Caco-2 (cell line): Measurements from ENCODE around the gene CIT. TPM values are rescaled to one million over a fixed set of nuclear protein-coding genes. Genes with fewer than 3 reads are reported as not detected.
A peak's percentile ranks its signal among the peaks of the same experiment; 100 is the strongest.

Source experiments
- BruUV-seq: library from RNA; stranded (reverse); fragments of 400-500 nt; replicated peaks from 2 replicates; lab custom pipeline; 2021; lab: Mats Ljungman, UMichigan
- CTCF ChIA-PET: fragments of 300-600 bp; sonication (Branson Sonifier 250); formaldehyde crosslinking; loops from one replicate; lab custom pipeline; 2022; ENCODE audit warnings: antibody characterized with exemption; lab: Charles Lee
- POLR2A ChIA-PET: fragments of 300-600 bp; sonication (Branson Sonifier 250); formaldehyde crosslinking; loops from one replicate; lab custom pipeline; 2022; ENCODE audit warnings: antibody characterized with exemption; lab: Charles Lee
- DNase-seq, 2 experiments: peaks; one replicate each; pipeline versions ENCODE4 v3.0.0 to v3.0.0-alpha.2; 2020 to 2022
- H3K27me3 ChIP-seq: replicated peaks from 2 replicates; pipeline ENCODE4 v1.6.0; 2011; ENCODE audit warnings: low read length; ENCODE audit not compliant: control insufficient read depth, insufficient read depth
- H3K36me3 ChIP-seq: 2 replicates; pipeline ENCODE4 v1.5.1; 2011; ENCODE audit warnings: low read length; ENCODE audit not compliant: control insufficient read depth, insufficient read depth
- H3K4me1 ChIP-seq: fragments of 250-450 bp; sonication (Bioruptor Pico); 2 replicates; pipeline ENCODE4 v1.5.1; 2020; ENCODE audit warnings: mild to moderate bottlenecking
- H3K4me3 ChIP-seq: 2 replicates; pipeline ENCODE4 v1.5.1; 2011; ENCODE audit warnings: low read depth, mild to moderate bottlenecking, control low read depth, low read length
- H3K9me3 ChIP-seq: fragments of 250-450 bp; sonication (Bioruptor Pico); 2 replicates; pipeline ENCODE4 v1.5.1; 2020; ENCODE audit warnings: mild to moderate bottlenecking, moderate library complexity
- H3K27ac Mint-ChIP-seq: one replicate; pipeline ENCODE4 v1.8.0; 2022; ENCODE audit warnings: mixed read lengths; ENCODE audit not compliant: unreplicated experiment
- H3K27me3 Mint-ChIP-seq: one replicate; pipeline ENCODE4 v1.8.0; 2022; ENCODE audit warnings: mixed read lengths; ENCODE audit not compliant: insufficient read depth, unreplicated experiment
- H3K36me3 Mint-ChIP-seq: one replicate; pipeline ENCODE4 v1.8.0; 2022; ENCODE audit warnings: mild to moderate bottlenecking, mixed read lengths; ENCODE audit not compliant: insufficient read depth, unreplicated experiment
- H3K4me1 Mint-ChIP-seq: one replicate; pipeline ENCODE4 v1.8.0; 2022; ENCODE audit warnings: low read depth, mixed read lengths; ENCODE audit not compliant: unreplicated experiment
- H3K4me3 Mint-ChIP-seq: one replicate; pipeline ENCODE4 v1.8.0; 2022; ENCODE audit warnings: mild to moderate bottlenecking, moderate library complexity, mixed read lengths; ENCODE audit not compliant: unreplicated experiment
- H3K9me3 Mint-ChIP-seq: one replicate; pipeline ENCODE4 v1.8.0; 2022; ENCODE audit warnings: mixed read lengths; ENCODE audit not compliant: unreplicated experiment
- intact Hi-C: fragments of 100-400 bp; cut with micrococcal nuclease; formaldehyde crosslinking; loops from one replicate; pipeline ENCODE4 v1.10.0; 2022; ENCODE audit not compliant: unreplicated experiment
- total RNA-seq: library from RNA; stranded (reverse); gene quantifications from 2 replicates; pipeline ENCODE4 v1.2.3, GENCODE V29; 2022
- TF ChIP-seq, protein P1 (sequence below), 2 experiments: fragments of 200-600 bp in 1 of 2; IDR thresholded peaks; 1 replicate in 1 of 2; 2 replicates in 1 of 2; pipeline versions ENCODE4 v1.5.1 to v1.8.0; 2011 to 2022; ENCODE audit warnings: antibody characterized with exemption in 1 of 2, control low read depth in 1 of 2, inconsistent platforms in 1 of 2, low read depth in 1 of 2, low read length in 1 of 2, mild to moderate bottlenecking in 1 of 2, moderate library complexity in 1 of 2; ENCODE audit not compliant: insufficient read depth in 1 of 2, severe bottlenecking in 1 of 2, unreplicated experiment in 1 of 2

CIT gene
- total RNA-seq, 1 experiment from 2014 or later = 55.9 TPM

DNA sequence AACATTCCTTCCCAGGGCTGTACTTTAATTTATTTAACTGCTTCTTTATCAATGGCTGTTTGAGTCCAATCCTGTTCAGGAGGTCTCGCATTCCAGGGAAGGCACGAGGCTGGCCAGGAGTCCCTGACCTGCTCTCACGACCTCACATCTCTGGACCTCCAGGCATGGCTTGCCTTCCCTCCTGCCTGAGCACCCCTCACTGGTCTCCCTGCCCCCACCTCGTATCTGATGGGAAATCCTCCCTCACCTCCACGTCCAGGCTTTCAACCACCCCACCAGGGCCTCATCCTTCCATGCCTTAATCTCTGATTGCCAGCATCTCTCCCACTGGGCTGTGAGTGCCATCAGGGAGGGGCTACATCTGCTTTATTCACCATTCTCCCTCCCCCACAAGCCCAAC is 180.2 kb downstream of the CIT start:
- no peaks in the 10 kb centered on the region for H3K9me3 Mint-ChIP-seq
- H3K9me3 ChIP-seq = no peaks in the 10 kb centered on the region
- no peak for DNase-seq
- H3K27me3 ChIP-seq = no peaks in the 10 kb centered on the region
- H3K27ac Mint-ChIP-seq = no peak overlapping the region
- TF ChIP-seq, protein P1, sequence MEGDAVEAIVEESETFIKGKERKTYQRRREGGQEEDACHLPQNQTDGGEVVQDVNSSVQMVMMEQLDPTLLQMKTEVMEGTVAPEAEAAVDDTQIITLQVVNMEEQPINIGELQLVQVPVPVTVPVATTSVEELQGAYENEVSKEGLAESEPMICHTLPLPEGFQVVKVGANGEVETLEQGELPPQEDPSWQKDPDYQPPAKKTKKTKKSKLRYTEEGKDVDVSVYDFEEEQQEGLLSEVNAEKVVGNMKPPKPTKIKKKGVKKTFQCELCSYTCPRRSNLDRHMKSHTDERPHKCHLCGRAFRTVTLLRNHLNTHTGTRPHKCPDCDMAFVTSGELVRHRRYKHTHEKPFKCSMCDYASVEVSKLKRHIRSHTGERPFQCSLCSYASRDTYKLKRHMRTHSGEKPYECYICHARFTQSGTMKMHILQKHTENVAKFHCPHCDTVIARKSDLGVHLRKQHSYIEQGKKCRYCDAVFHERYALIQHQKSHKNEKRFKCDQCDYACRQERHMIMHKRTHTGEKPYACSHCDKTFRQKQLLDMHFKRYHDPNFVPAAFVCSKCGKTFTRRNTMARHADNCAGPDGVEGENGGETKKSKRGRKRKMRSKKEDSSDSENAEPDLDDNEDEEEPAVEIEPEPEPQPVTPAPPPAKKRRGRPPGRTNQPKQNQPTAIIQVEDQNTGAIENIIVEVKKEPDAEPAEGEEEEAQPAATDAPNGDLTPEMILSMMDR (IDR thresholded peaks at IDR 0.05; ENCODE audit: insufficient read depth in 1 of 2, low read depth in 1 of 2, low read length in 1 of 2, severe bottlenecking in 1 of 2, unreplicated experiment in 1 of 2) = no peak
- BruUV-seq = no TSS peak
- peaks cover 10% of the 10 kb centered on the region for H3K4me1 Mint-ChIP-seq
- CTCF ChIA-PET = no interaction called here
- H3K4me3 Mint-ChIP-seq = no peak overlapping the region
- H3K36me3 ChIP-seq = peaks cover 1% of the 10 kb centered on the region; the same call in 1 of the 2 replicates
- no peaks in the 10 kb centered on the region for H3K4me1 ChIP-seq
- H3K36me3 Mint-ChIP-seq = peaks cover 28% of the 10 kb centered on the region
- H3K27me3 Mint-ChIP-seq = no peaks in the 10 kb centered on the region
- POLR2A ChIA-PET = no interaction called here
- H3K4me3 ChIP-seq = no peak overlapping the region
- intact Hi-C loops = loop anchor here (10.0 kb wide), 1 partner anchor 88 kb away; no protein-coding TSS in a partner anchor

DNA sequence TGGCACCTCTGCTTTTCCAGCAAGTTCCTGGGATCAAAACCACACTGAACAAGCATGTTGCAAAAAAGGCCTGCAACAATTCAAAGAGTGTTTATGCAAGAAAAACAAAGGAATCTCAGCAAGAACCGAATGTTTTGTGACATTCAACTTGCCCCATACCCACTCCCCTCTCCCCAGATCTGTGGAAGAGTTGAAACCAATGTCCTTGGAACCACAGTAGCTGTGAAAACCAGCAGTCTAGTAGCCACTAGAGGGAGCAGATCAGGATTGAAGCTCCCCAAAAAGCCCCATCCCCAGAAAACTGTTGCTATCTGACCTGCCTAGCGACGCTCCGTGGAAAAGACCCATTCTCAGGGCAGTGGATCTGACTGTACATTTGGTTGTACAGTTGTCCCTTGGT is 182.1 kb downstream of the CIT start:
- TF ChIP-seq, protein P1 (IDR thresholded peaks at IDR 0.05; ENCODE audit: insufficient read depth in 1 of 2, low read depth in 1 of 2, low read length in 1 of 2, severe bottlenecking in 1 of 2, unreplicated experiment in 1 of 2) = peak; percentile 42 to 73
- peaks cover 20% of the 10 kb centered on the region for H3K36me3 Mint-ChIP-seq
- Histone ChIP-seq H3K27me3 (no peaks in the 10 kb centered on the region), H3K9me3 (no peaks in the 10 kb centered on the region), H3K4me1 (no peaks in the 10 kb centered on the region), H3K36me3 (no peaks in the 10 kb centered on the region), H3K4me3 (no peak overlapping the region)
- no peaks in the 10 kb centered on the region for H3K9me3 Mint-ChIP-seq
- no TSS peak for BruUV-seq
- intact Hi-C loops = loop anchor here (10.0 kb wide), 1 partner anchor 90 kb away; no protein-coding TSS in a partner anchor
- H3K27me3 Mint-ChIP-seq = no peaks in the 10 kb centered on the region
- H3K4me3 Mint-ChIP-seq = no peak overlapping the region
- DNase-seq = peak in 1 of 2 experiments; percentile 13
- ChIA-PET CTCF (interaction anchor here (0.6 to 1.1 kb wide), 5 partner anchors 9 to 392 kb away, joined by 3 to 6 read pairs (median 3); no protein-coding TSS in a partner anchor), POLR2A (no interaction called here)
- H3K4me1 Mint-ChIP-seq = peaks cover 10% of the 10 kb centered on the region
- H3K27ac Mint-ChIP-seq = no peak overlapping the region

DNA sequence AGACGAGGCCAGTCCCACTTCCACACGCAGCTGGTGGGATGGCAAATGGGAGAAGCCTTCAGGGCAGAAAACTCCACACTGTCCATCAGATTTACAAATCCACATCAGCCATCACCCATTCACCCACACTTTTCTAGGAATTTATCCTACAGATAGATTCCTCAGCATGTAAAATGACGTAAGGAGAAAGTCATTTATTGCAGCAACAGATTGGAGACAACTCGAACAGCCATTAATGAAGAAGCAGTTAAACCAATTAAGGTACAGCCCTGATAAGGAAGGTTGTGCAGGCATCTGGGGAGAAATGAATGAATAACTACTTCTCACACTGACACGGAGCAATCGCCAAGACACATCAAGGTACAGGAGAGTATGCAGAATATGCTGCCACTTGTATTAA is 183.0 kb downstream of the CIT start:
- Mint-ChIP-seq H3K36me3 (peaks cover 17% of the 10 kb centered on the region), H3K4me1 (peaks cover 10% of the 10 kb centered on the region), H3K4me3 (no peak overlapping the region), H3K27ac (no peak overlapping the region), H3K9me3 (no peaks in the 10 kb centered on the region), H3K27me3 (no peaks in the 10 kb centered on the region)
- no TSS peak for BruUV-seq
- Histone ChIP-seq H3K27me3 (no peaks in the 10 kb centered on the region), H3K4me1 (no peaks in the 10 kb centered on the region), H3K9me3 (no peaks in the 10 kb centered on the region), H3K36me3 (no peaks in the 10 kb centered on the region), H3K4me3 (no peak overlapping the region)
- CTCF ChIA-PET = no interaction called here
- POLR2A ChIA-PET = no interaction called here
- DNase-seq = no peak
- intact Hi-C loops = loop anchor here (10.0 kb wide), 1 partner anchor 91 kb away; no protein-coding TSS in a partner anchor
- TF ChIP-seq, protein P1 (IDR thresholded peaks at IDR 0.05; ENCODE audit: insufficient read depth in 1 of 2, low read depth in 1 of 2, low read length in 1 of 2, severe bottlenecking in 1 of 2, unreplicated experiment in 1 of 2) = no peak
